COLO668 (cell line): ENCODE measurements around the gene BDP1.
"Not testable (repeated sequence)": the region's sequence is repeated elsewhere in the genome, so short reads cannot be mapped to it uniquely, and the experiment has no call there.

Experiments used
- DNase-seq: peaks from one replicate; lab custom pipeline; 2025; ENCODE audit not compliant: unreplicated experiment; lab: John Stamatoyannopoulos, UW

BDP1 gene

GRCh38 chr5:71563161-71563560 is 107.7 kb downstream of the BDP1 start:
- DNase-seq, result no peak

GRCh38 chr5:71564895-71565294 is 109.4 kb downstream of the BDP1 start:
- no peak for DNase-seq

GRCh38 chr5:71569748-71570509 is 114.5 kb downstream of the BDP1 start:
- DNase-seq, result no peak

- not testable (repeated sequence) for DNase-seq
Observed at GRCh38 chr5:71571811-71572210, 116.4 kb downstream of the BDP1 start.

- DNase-seq, result no peak
Observed at GRCh38 chr5:71573591-71573990, 118.1 kb downstream of the BDP1 start.

- not testable (repeated sequence) for DNase-seq
Observed at GRCh38 chr5:71575588-71575987, 120.1 kb downstream of the BDP1 start.

GRCh38 chr5:71576241-71576640 is 120.8 kb downstream of the BDP1 start:
- DNase-seq, result no peak

DNA sequence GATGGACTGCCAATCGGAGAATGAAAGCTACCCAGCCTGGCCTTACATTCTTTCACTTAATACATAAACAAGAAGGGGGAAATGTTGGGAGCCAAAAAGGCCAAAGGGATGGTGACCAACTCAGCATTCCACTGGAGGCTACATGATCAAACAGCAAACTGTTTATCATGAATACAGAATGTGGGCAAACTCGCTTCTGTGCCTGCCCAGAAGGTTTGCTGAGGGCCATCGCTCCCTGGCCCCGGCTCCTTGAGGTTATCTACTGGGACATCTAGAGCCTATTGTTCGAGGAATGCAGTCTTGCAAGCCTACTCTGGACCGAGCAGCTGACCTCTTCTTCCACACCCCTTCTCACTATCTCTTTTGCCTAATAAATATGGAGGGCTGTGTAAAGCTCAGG is 122.4 kb downstream of the BDP1 start:
- not testable (repeated sequence) for DNase-seq

GRCh38 chr5:71582945-71583584 is 127.6 kb downstream of the BDP1 start:
- no peak for DNase-seq

GRCh38 chr5:71586052-71586940 is 130.8 kb downstream of the BDP1 start:
- DNase-seq, result peak; percentile 41

- DNase-seq, result peak; percentile 96
Observed at GRCh38 chr5:71586941-71587765, 131.7 kb downstream of the BDP1 start, which contains the start of gene MCCC2. MCCC2 (plus strand) TSS chr5:71587340; CDS start chr5:71587426, 86 bp downstream.

GRCh38 chr5:71587766-71588532 is 132.5 kb downstream of the BDP1 start:
- DNase-seq, result no peak

- no peak for DNase-seq
Observed at GRCh38 chr5:71588533-71588885, 133.1 kb downstream of the BDP1 start.

- no peak for DNase-seq
Observed at GRCh38 chr5:71589903-71590302, 134.5 kb downstream of the BDP1 start.

GRCh38 chr5:71591100-71591499 is 135.6 kb downstream of the BDP1 start:
- DNase-seq, result no peak

DNA sequence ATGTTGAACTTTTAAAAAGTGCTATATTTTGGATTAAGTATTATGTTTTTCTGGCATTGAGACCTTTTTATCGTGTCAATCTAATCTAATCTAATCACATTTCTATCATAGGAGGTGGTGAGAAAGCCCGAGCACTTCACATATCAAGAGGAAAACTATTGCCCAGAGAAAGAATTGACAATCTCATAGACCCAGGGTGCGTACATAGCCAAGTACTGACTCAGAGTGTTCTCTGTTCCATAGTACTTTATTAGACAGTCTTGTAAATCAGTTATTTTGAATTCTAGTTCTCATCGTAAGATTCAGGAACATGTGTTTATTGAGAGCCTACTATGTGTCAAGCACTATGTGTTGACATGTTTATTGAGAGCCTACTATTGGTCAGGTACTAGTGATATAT is 140.7 kb downstream of the BDP1 start:
- no peak for DNase-seq

GRCh38 chr5:71597001-71597400 is 141.6 kb downstream of the BDP1 start:
- DNase-seq, result no peak

- DNase-seq, result no peak
Observed at GRCh38 chr5:71600783-71601182, 145.3 kb downstream of the BDP1 start.

GRCh38 chr5:71601222-71602026 is 146.0 kb downstream of the BDP1 start:
- DNase-seq, result peak; percentile 11
